ENCODE measurements around the gene ATF6B. TPM values are rescaled to one million over a fixed set of nuclear protein-coding genes. Genes with fewer than 3 reads are reported as not detected.

Gene ATF6B
- total and polyA plus RNA-seq, 2 experiments from 2014 or later: 24.9 to 26.1 TPM

DNA sequence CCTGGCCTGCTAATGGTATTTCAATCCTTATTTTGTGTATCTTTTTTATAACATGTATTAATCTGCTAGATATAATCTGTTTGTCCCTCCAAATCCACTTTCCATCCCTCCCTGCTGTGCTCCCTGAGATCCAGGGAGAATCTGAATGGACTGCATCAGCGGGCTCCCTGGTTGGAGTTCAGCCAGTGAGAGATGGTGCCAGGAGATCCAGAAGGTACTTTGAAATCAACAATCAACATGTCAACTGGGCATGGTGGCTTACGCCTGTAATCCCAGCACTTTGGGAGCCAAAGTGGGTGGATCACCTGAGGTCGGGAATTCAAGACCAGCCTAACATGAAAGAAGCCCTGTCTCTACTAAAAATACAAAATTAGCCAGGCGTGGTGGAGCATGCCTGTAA, 4.4 kb downstream of the ATF6B start:
- H3K4me3 Mint-ChIP-seq: no peak overlapping the region
- H3K4me1 Mint-ChIP-seq: peaks cover 13% of the 10 kb centered on the region
- Histone ChIP-seq H3K27ac (ENCODE audit: low read depth) (no peak overlapping the region), H4K20me1 (replicated peaks; ENCODE audit: insufficient read depth) (0 out of 2 replicates have a peak, but pooled peaks cover 5% of the 10 kb centered on the region), H3K79me2 (replicated peaks; ENCODE audit: insufficient read depth) (peaks cover 13% of the 10 kb centered on the region), H2AFZ (no peak overlapping the region), H3K27me3 (ENCODE audit: insufficient read depth) (no peaks in the 10 kb centered on the region), H3K4me2 (no peak overlapping the region), H3K4me1 (ENCODE audit: insufficient read depth) (peaks cover 9% of the 10 kb centered on the region), H3K36me3 (ENCODE audit: insufficient read depth) (peaks cover 12% of the 10 kb centered on the region; the same call in 1 of the 2 replicates), H3F3A (replicated peaks; ENCODE audit: low read depth) (peaks cover 11% of the 10 kb centered on the region; the same call in 1 of the 2 replicates), H3K4me3 (no peak overlapping the region), H3K9me2 (ENCODE audit: insufficient read depth) (no peaks in the 10 kb centered on the region)
- no peak for ATAC-seq
- no peak for DNase-seq (ENCODE audit: low spot score)
- peaks cover 11% of the 10 kb centered on the region for H3K27me3 Mint-ChIP-seq (ENCODE audit: insufficient read depth, low read depth, poor library complexity)
- H3K27ac Mint-ChIP-seq: no peak overlapping the region
- H3K36me3 Mint-ChIP-seq (ENCODE audit: low read depth): peaks cover 55% of the 10 kb centered on the region
- H3K9me3 Mint-ChIP-seq: no peaks in the 10 kb centered on the region
- TF ChIP-seq, protein P1, sequence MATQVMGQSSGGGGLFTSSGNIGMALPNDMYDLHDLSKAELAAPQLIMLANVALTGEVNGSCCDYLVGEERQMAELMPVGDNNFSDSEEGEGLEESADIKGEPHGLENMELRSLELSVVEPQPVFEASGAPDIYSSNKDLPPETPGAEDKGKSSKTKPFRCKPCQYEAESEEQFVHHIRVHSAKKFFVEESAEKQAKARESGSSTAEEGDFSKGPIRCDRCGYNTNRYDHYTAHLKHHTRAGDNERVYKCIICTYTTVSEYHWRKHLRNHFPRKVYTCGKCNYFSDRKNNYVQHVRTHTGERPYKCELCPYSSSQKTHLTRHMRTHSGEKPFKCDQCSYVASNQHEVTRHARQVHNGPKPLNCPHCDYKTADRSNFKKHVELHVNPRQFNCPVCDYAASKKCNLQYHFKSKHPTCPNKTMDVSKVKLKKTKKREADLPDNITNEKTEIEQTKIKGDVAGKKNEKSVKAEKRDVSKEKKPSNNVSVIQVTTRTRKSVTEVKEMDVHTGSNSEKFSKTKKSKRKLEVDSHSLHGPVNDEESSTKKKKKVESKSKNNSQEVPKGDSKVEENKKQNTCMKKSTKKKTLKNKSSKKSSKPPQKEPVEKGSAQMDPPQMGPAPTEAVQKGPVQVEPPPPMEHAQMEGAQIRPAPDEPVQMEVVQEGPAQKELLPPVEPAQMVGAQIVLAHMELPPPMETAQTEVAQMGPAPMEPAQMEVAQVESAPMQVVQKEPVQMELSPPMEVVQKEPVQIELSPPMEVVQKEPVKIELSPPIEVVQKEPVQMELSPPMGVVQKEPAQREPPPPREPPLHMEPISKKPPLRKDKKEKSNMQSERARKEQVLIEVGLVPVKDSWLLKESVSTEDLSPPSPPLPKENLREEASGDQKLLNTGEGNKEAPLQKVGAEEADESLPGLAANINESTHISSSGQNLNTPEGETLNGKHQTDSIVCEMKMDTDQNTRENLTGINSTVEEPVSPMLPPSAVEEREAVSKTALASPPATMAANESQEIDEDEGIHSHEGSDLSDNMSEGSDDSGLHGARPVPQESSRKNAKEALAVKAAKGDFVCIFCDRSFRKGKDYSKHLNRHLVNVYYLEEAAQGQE (IDR thresholded peaks at IDR 0.05; ENCODE audit: unreplicated experiment): no peak
- no peak for TF ChIP-seq CREB1 (CRISPR knock-in tag; IDR thresholded peaks at IDR 0.05; ENCODE audit: low read depth)
- no peak for TF ChIP-seq CTCF (conservative IDR thresholded peaks at IDR 0.05; ENCODE audit: low read depth in 2 of 2)
- TF ChIP-seq, protein P2, sequence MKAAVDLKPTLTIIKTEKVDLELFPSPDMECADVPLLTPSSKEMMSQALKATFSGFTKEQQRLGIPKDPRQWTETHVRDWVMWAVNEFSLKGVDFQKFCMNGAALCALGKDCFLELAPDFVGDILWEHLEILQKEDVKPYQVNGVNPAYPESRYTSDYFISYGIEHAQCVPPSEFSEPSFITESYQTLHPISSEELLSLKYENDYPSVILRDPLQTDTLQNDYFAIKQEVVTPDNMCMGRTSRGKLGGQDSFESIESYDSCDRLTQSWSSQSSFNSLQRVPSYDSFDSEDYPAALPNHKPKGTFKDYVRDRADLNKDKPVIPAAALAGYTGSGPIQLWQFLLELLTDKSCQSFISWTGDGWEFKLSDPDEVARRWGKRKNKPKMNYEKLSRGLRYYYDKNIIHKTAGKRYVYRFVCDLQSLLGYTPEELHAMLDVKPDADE (IDR thresholded peaks at IDR 0.05): no peak
- no peak for TF ChIP-seq EZH2phosphoT487 (IDR thresholded peaks at IDR 0.05; ENCODE audit: unreplicated experiment)
- TF ChIP-seq NANOG (IDR thresholded peaks at IDR 0.05; ENCODE audit: borderline replicate concordance): no peak
- TF ChIP-seq STAT1 (IDR thresholded peaks at IDR 0.05; ENCODE audit: unreplicated experiment): no peak
- TF ChIP-seq, protein P3, sequence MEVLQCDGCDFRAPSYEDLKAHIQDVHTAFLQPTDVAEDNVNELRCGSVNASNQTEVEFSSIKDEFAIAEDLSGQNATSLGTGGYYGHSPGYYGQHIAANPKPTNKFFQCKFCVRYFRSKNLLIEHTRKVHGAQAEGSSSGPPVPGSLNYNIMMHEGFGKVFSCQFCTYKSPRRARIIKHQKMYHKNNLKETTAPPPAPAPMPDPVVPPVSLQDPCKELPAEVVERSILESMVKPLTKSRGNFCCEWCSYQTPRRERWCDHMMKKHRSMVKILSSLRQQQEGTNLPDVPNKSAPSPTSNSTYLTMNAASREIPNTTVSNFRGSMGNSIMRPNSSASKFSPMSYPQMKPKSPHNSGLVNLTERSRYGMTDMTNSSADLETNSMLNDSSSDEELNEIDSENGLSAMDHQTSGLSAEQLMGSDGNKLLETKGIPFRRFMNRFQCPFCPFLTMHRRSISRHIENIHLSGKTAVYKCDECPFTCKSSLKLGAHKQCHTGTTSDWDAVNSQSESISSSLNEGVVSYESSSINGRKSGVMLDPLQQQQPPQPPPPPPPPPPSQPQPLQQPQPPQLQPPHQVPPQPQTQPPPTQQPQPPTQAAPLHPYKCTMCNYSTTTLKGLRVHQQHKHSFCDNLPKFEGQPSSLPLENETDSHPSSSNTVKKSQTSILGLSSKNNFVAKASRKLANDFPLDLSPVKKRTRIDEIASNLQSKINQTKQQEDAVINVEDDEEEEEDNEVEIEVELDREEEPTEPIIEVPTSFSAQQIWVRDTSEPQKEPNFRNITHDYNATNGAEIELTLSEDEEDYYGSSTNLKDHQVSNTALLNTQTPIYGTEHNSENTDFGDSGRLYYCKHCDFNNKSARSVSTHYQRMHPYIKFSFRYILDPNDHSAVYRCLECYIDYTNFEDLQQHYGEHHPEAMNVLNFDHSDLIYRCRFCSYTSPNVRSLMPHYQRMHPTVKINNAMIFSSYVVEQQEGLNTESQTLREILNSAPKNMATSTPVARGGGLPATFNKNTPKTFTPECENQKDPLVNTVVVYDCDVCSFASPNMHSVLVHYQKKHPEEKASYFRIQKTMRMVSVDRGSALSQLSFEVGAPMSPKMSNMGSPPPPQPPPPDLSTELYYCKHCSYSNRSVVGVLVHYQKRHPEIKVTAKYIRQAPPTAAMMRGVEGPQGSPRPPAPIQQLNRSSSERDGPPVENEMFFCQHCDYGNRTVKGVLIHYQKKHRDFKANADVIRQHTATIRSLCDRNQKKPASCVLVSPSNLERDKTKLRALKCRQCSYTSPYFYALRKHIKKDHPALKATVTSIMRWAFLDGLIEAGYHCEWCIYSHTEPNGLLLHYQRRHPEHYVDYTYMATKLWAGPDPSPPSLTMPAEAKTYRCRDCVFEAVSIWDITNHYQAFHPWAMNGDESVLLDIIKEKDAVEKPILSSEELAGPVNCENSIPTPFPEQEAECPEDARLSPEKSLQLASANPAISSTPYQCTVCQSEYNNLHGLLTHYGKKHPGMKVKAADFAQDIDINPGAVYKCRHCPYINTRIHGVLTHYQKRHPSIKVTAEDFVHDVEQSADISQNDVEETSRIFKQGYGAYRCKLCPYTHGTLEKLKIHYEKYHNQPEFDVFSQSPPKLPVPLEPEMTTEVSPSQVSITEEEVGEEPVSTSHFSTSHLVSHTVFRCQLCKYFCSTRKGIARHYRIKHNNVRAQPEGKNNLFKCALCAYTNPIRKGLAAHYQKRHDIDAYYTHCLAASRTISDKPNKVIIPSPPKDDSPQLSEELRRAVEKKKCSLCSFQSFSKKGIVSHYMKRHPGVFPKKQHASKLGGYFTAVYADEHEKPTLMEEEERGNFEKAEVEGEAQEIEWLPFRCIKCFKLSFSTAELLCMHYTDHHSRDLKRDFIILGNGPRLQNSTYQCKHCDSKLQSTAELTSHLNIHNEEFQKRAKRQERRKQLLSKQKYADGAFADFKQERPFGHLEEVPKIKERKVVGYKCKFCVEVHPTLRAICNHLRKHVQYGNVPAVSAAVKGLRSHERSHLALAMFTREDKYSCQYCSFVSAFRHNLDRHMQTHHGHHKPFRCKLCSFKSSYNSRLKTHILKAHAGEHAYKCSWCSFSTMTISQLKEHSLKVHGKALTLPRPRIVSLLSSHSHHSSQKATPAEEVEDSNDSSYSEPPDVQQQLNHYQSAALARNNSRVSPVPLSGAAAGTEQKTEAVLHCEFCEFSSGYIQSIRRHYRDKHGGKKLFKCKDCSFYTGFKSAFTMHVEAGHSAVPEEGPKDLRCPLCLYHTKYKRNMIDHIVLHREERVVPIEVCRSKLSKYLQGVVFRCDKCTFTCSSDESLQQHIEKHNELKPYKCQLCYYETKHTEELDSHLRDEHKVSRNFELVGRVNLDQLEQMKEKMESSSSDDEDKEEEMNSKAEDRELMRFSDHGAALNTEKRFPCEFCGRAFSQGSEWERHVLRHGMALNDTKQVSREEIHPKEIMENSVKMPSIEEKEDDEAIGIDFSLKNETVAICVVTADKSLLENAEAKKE (CRISPR knock-in tag; IDR thresholded peaks at IDR 0.05): no peak
- no peak for TF ChIP-seq JUNB (IDR thresholded peaks at IDR 0.05; ENCODE audit: unreplicated experiment)
- no peak for TF ChIP-seq EZH2 (IDR thresholded peaks at IDR 0.05; ENCODE audit: low read depth, unreplicated experiment)
- no peak for TF ChIP-seq POLR2AphosphoS5 (IDR thresholded peaks at IDR 0.05; ENCODE audit: low read depth)
- no peak for TF ChIP-seq ZNF114 (CRISPR knock-in tag; IDR thresholded peaks at IDR 0.05)
- no peak for TF ChIP-seq ZNF331 (CRISPR knock-in tag; IDR thresholded peaks at IDR 0.05; ENCODE audit: low read depth)

Data from GM23338 (cell line).